Colonic mucosa (tissue), 4 donors: Measurements from ENCODE around the gene PAMR1. TPM values are rescaled to one million over a fixed set of nuclear protein-coding genes. Genes with fewer than 3 reads are reported as not detected.

Source experiments
- DNase-seq: peaks from one replicate; pipeline ENCODE4 v3.0.0-alpha.2; 2020
- H3K27ac ChIP-seq: fragments of 200-600 bp; one replicate; pipeline ENCODE4 v1.8.0; 2021
- H3K27me3 ChIP-seq: fragments of 200-600 bp; one replicate; pipeline ENCODE4 v1.8.0; 2021
- H3K36me3 ChIP-seq: fragments of 200-600 bp; one replicate; pipeline ENCODE4 v1.8.0; 2021
- H3K4me1 ChIP-seq: fragments of 200-600 bp; one replicate; pipeline ENCODE4 v1.8.0; 2021; ENCODE audit warnings: mild to moderate bottlenecking
- H3K4me3 ChIP-seq: fragments of 200-600 bp; one replicate; pipeline ENCODE4 v1.8.0; 2021
- H3K9ac ChIP-seq, 2 donors: one replicate each; pipeline ENCODE4 v1.7.0; 2013; ENCODE audit warnings: control low read depth in 2 of 2, low read depth in 2 of 2, low read length in 2 of 2
- H3K9me3 ChIP-seq: fragments of 200-600 bp; one replicate; pipeline ENCODE4 v1.8.0; 2021
- CTCF ChIP-seq: fragments of 200-600 bp; IDR thresholded peaks from one replicate; pipeline ENCODE4 v1.8.0; 2022; ENCODE audit warnings: antibody characterized with exemption, mild to moderate bottlenecking
- intact Hi-C: fragments of 100-400 bp; cut with DNase I; formaldehyde crosslinking; loops from one replicate; pipeline ENCODE4 v1.14.1; 2022
- total RNA-seq, 2 donors: library from RNA; stranded (reverse); fragmentation: NEBNext Ultra II Directional in 1 of 2; extraction: Animal tissue kit (Norgen Biotek cat#: 25700) in 1 of 2; gene quantifications; one replicate each; pipeline ENCODE4 v1.2.1, GENCODE V29; 2021
- donor health status: healthy.
- donor health status: DM: no; HTN: no; CAD: no.
- donor health status: DM: no; HTN: no; CAD: no.

The PAMR1 gene
- total RNA-seq, 2 donors from 2014 or later, result 1.5 to 4.7 TPM

GRCh38 chr11:35420371-35420770 is 105.0 kb downstream of the PAMR1 start:
- Histone ChIP-seq H3K27ac (no peak overlapping the region), H3K4me3 (no peak overlapping the region), H3K9ac (no peak overlapping the region), H3K4me1 (peaks cover 9% of the 10 kb centered on the region), H3K36me3 (no peaks in the 10 kb centered on the region), H3K9me3 (no peaks in the 10 kb centered on the region), H3K27me3 (peaks cover 47% of the 10 kb centered on the region)
- intact Hi-C loops, result no loop called here
- TF ChIP-seq CTCF, result no peak
- no peak for DNase-seq

- TF ChIP-seq CTCF, result no peak
- peaks cover 46% of the 10 kb centered on the region for H3K27me3 ChIP-seq
- no peak for DNase-seq
- no peaks in the 10 kb centered on the region for H3K36me3 ChIP-seq
- H3K27ac ChIP-seq, result no peak overlapping the region
- no peaks in the 10 kb centered on the region for H3K9me3 ChIP-seq
- no peak overlapping the region for H3K9ac ChIP-seq
- intact Hi-C loops, result no loop called here
- H3K4me3 ChIP-seq, result peak overlapping the region; percentile 26
- H3K4me1 ChIP-seq, result peaks cover 9% of the 10 kb centered on the region
Measured at GRCh38 chr11:35419830-35420333, 105.5 kb downstream of the PAMR1 start.

- peak within 1 kb of the TSS; percentile 26 for H3K4me3 ChIP-seq
- H3K9me3 ChIP-seq, result no peaks in the 10 kb centered on the region
- peaks cover 52% of the 10 kb centered on the region for H3K27me3 ChIP-seq
- H3K4me1 ChIP-seq, result peaks cover 9% of the 10 kb centered on the region
- no peak within 1 kb of the TSS for H3K27ac ChIP-seq
- H3K9ac ChIP-seq, result no peak within 1 kb of the TSS
- H3K36me3 ChIP-seq, result no peaks in the 10 kb centered on the region
- no peak for DNase-seq
- no peak for TF ChIP-seq CTCF
- intact Hi-C loops, result no loop called here
Measured at GRCh38 chr11:35419184-35419829, 106.1 kb downstream of the PAMR1 start, which contains the start of gene SLC1A2. SLC1A2 (minus strand) TSS chr11:35419558; CDS start chr11:35418966, 592 bp downstream.

GRCh38 chr11:35418282-35419183 is 106.9 kb downstream of the PAMR1 start:
- Histone ChIP-seq H3K27ac (no peak overlapping the region), H3K9me3 (no peaks in the 10 kb centered on the region), H3K9ac (no peak overlapping the region), H3K27me3 (peaks cover 54% of the 10 kb centered on the region), H3K4me1 (peaks cover 9% of the 10 kb centered on the region), H3K4me3 (peak overlapping the region; percentile 26), H3K36me3 (no peaks in the 10 kb centered on the region)
- intact Hi-C loops, result no loop called here
- no peak for TF ChIP-seq CTCF
- no peak for DNase-seq

- intact Hi-C loops, result no loop called here
- H3K27me3 ChIP-seq, result peaks cover 40% of the 10 kb centered on the region
Measured at GRCh38 chr11:35415487-35415886, 109.9 kb downstream of the PAMR1 start.

More at GRCh38 chr11:35415487-35415886, 109.9 kb downstream of the PAMR1 start:
- H3K27ac ChIP-seq, result no peak overlapping the region
- no peak overlapping the region for H3K4me3 ChIP-seq
- peaks cover 9% of the 10 kb centered on the region for H3K4me1 ChIP-seq
- H3K36me3 ChIP-seq, result no peaks in the 10 kb centered on the region
- no peak overlapping the region for H3K9ac ChIP-seq
- H3K9me3 ChIP-seq, result no peaks in the 10 kb centered on the region
- no peak for DNase-seq
- no peak for TF ChIP-seq CTCF
